Nephron progenitor cell (in vitro differentiated cells): ENCODE measurements around the gene RIBC2.

Source experiments
- DNase-seq: peaks from one replicate; pipeline ENCODE4 v3.0.0; 2021
- H3K27ac Mint-ChIP-seq: 2 replicates; pipeline ENCODE4 v1.8.0; 2021; ENCODE audit warnings: mild to moderate bottlenecking, moderate library complexity, mixed read lengths
- H3K27me3 Mint-ChIP-seq: 2 replicates; pipeline ENCODE4 v1.8.0; 2021; ENCODE audit warnings: mild to moderate bottlenecking, low read depth, mixed read lengths; ENCODE audit not compliant: poor library complexity
- H3K36me3 Mint-ChIP-seq: 2 replicates; pipeline ENCODE4 v1.8.0; 2021; ENCODE audit warnings: low read depth, mixed read lengths
- H3K4me1 Mint-ChIP-seq: 2 replicates; pipeline ENCODE4 v1.8.0; 2021; ENCODE audit warnings: mixed read lengths
- H3K4me3 Mint-ChIP-seq: 2 replicates; pipeline ENCODE4 v1.8.0; 2021; ENCODE audit warnings: mild to moderate bottlenecking, moderate library complexity, mixed read lengths
- H3K9me3 Mint-ChIP-seq: 2 replicates; pipeline ENCODE4 v1.8.0; 2021; ENCODE audit warnings: mild to moderate bottlenecking, moderate library complexity, mixed read lengths
- CTCF ChIP-seq: fragments of 200-600 bp; sonication (generic); IDR thresholded peaks from 2 replicates; pipeline ENCODE4 v1.5.0; 2021; ENCODE audit warnings: antibody characterized with exemption

Gene RIBC2

GRCh38 chr22:45413013-45413367 is 503 bp upstream of the RIBC2 start:
- peaks cover 25% of the 10 kb centered on the region for H3K36me3 Mint-ChIP-seq
- no peak for DNase-seq
- H3K9me3 Mint-ChIP-seq: peaks cover 23% of the 10 kb centered on the region
- no peak for TF ChIP-seq CTCF
- H3K27ac Mint-ChIP-seq: no peak overlapping the region
- no peak overlapping the region for H3K4me3 Mint-ChIP-seq
- H3K4me1 Mint-ChIP-seq: peaks cover 6% of the 10 kb centered on the region
- H3K27me3 Mint-ChIP-seq: peaks cover 19% of the 10 kb centered on the region

- TF ChIP-seq CTCF: no peak
- H3K27me3 Mint-ChIP-seq: peaks cover 14% of the 10 kb centered on the region
- H3K4me1 Mint-ChIP-seq: peaks cover 17% of the 10 kb centered on the region
- H3K27ac Mint-ChIP-seq: no peak overlapping the region
- DNase-seq: no peak
- H3K9me3 Mint-ChIP-seq: peaks cover 28% of the 10 kb centered on the region
- H3K4me3 Mint-ChIP-seq: no peak overlapping the region
- H3K36me3 Mint-ChIP-seq: peaks cover 41% of the 10 kb centered on the region
These were observed 4.7 kb downstream of the RIBC2 start for GRCh38 chr22:45418056-45418769.

- no peak overlapping the region for H3K4me3 Mint-ChIP-seq
- peaks cover 23% of the 10 kb centered on the region for H3K9me3 Mint-ChIP-seq
- DNase-seq: no peak
- H3K27ac Mint-ChIP-seq: no peak overlapping the region
- H3K4me1 Mint-ChIP-seq: peaks cover 19% of the 10 kb centered on the region
- peaks cover 41% of the 10 kb centered on the region for H3K36me3 Mint-ChIP-seq
- H3K27me3 Mint-ChIP-seq: peaks cover 14% of the 10 kb centered on the region
- TF ChIP-seq CTCF: no peak
These were observed 5.3 kb downstream of the RIBC2 start for GRCh38 chr22:45418770-45419138.

GRCh38 chr22:45420011-45420410 is 6.5 kb downstream of the RIBC2 start:
- no peak for TF ChIP-seq CTCF
- Mint-ChIP-seq H3K4me3 (no peak overlapping the region), H3K4me1 (peaks cover 15% of the 10 kb centered on the region), H3K27ac (no peak overlapping the region), H3K36me3 (peaks cover 41% of the 10 kb centered on the region), H3K9me3 (peaks cover 23% of the 10 kb centered on the region), H3K27me3 (peaks cover 13% of the 10 kb centered on the region)
- no peak for DNase-seq

- H3K9me3 Mint-ChIP-seq: peaks cover 23% of the 10 kb centered on the region
- no peak overlapping the region for H3K4me3 Mint-ChIP-seq
- peaks cover 41% of the 10 kb centered on the region for H3K36me3 Mint-ChIP-seq
- peaks cover 10% of the 10 kb centered on the region for H3K27me3 Mint-ChIP-seq
- no peak for TF ChIP-seq CTCF
- no peak for DNase-seq
- H3K27ac Mint-ChIP-seq: no peak overlapping the region
- H3K4me1 Mint-ChIP-seq: peaks cover 15% of the 10 kb centered on the region
These were observed 7.0 kb downstream of the RIBC2 start for GRCh38 chr22:45420539-45420938.

GRCh38 chr22:45421349-45422055 is 8.0 kb downstream of the RIBC2 start:
- TF ChIP-seq CTCF: no peak
- H3K4me1 Mint-ChIP-seq: peaks cover 15% of the 10 kb centered on the region
- peaks cover 9% of the 10 kb centered on the region for H3K27me3 Mint-ChIP-seq
- no peak overlapping the region for H3K4me3 Mint-ChIP-seq
- peaks cover 29% of the 10 kb centered on the region for H3K9me3 Mint-ChIP-seq
- DNase-seq: no peak
- no peak overlapping the region for H3K27ac Mint-ChIP-seq
- peaks cover 40% of the 10 kb centered on the region for H3K36me3 Mint-ChIP-seq
